HG02763 (cell line): ENCODE results near the gene ITIH4.

Source experiments
- ATAC-seq: cut with Tn5 transposase; IDR thresholded peaks from one replicate; pipeline ENCODE4 v1.9.1; 2021; ENCODE audit warnings: mild to moderate bottlenecking, moderate library complexity; ENCODE audit not compliant: unreplicated experiment

Gene ITIH4

GRCh38 chr3:52834871-52835501 is 4.5 kb upstream of the ITIH4 start, which contains the start of gene MUSTN1:
Gene MUSTN1 (minus strand): TSS chr3:52835019. CDS start chr3:52834948, 71 bp downstream.
- ATAC-seq: no peak

GRCh38 chr3:52833202-52833601 is 2.7 kb upstream of the ITIH4 start:
- ATAC-seq: no peak

- no peak for ATAC-seq
Measured at GRCh38 chr3:52831500-52832301, 1.2 kb upstream of the ITIH4 start.

GRCh38 chr3:52829906-52830463 is 487 bp downstream of the ITIH4 start:
- ATAC-seq: no peak

- ATAC-seq: no peak
Measured at GRCh38 chr3:52829482-52829881, 990 bp downstream of the ITIH4 start.

- no peak for ATAC-seq
Measured at GRCh38 chr3:52827866-52828376, 2.6 kb downstream of the ITIH4 start.

GRCh38 chr3:52827441-52827840 is 3.0 kb downstream of the ITIH4 start:
- ATAC-seq: no peak

GRCh38 chr3:52824037-52824436 is 6.4 kb downstream of the ITIH4 start:
- ATAC-seq: no peak

GRCh38 chr3:52822363-52822762 is 8.1 kb downstream of the ITIH4 start:
- ATAC-seq: no peak

- ATAC-seq: no peak
Measured at GRCh38 chr3:52820736-52821135, 9.7 kb downstream of the ITIH4 start.

GRCh38 chr3:52819936-52820335 is 10.5 kb downstream of the ITIH4 start:
- ATAC-seq: no peak

- no peak for ATAC-seq
Measured at GRCh38 chr3:52817860-52818259, 12.6 kb downstream of the ITIH4 start.

GRCh38 chr3:52817221-52817620 is 13.3 kb downstream of the ITIH4 start:
- ATAC-seq: no peak

- no peak for ATAC-seq
Measured at GRCh38 chr3:52816654-52817053, 13.8 kb downstream of the ITIH4 start.

- ATAC-seq: no peak
Measured at GRCh38 chr3:52816199-52816598, 14.3 kb downstream of the ITIH4 start.

- ATAC-seq: no peak
Measured at GRCh38 chr3:52813810-52814209, 16.7 kb downstream of the ITIH4 start.

GRCh38 chr3:52811452-52812011 is 18.9 kb downstream of the ITIH4 start:
- ATAC-seq: no peak

- no peak for ATAC-seq
Measured at GRCh38 chr3:52810923-52811322, 19.5 kb downstream of the ITIH4 start.

GRCh38 chr3:52809662-52810377 is 20.7 kb downstream of the ITIH4 start:
- no peak for ATAC-seq

- ATAC-seq: no peak
Measured at GRCh38 chr3:52809149-52809548, 21.3 kb downstream of the ITIH4 start.
